ENCODE measurements around the gene HIGD2A. TPM values are rescaled to one million over a fixed set of nuclear protein-coding genes. Genes with fewer than 3 reads are reported as not detected.
A peak's percentile ranks its signal among the peaks of the same experiment; 100 is the strongest.

The HIGD2A gene, protein sequence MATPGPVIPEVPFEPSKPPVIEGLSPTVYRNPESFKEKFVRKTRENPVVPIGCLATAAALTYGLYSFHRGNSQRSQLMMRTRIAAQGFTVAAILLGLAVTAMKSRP
- 90.5 TPM for total RNA-seq

DNA sequence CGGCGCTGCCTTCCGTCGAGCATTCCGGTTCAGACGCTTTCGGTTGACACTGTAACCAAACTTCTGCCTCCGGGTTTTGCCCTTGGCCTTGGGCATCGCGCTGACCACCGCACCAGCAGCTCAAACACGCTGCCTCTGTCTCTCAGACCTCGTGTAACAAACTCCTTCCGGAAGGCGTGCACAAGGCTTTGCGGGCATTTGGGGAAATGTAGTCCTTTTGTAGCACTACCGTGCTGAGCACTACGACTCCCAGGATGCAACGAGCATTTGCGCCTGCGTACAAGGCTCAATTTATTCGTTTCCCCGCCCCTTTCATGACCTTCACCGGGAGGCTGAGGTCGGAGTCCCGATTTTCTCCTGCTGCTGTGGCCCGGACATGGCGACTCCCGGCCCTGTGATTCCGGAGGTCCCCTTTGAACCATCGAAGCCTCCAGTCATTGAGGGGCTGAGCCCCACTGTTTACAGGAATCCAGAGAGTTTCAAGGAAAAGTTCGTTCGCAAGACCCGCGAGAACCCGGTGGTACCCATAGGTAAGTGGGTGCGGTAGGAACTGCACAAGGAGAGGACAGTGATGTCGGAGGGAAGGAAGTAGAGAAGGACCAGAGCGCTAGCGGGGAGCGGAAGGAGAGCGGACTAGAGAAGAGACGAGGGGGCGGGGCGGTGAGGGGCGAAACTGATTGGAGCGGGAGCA, at the start of gene HIGD2A, which contains the start of gene NOP16:
HIGD2A (plus strand) TSS at position 308 of the 691 bp plus-strand sequence; CDS start at position 377, 69 bp downstream.
NOP16 (minus strand) TSS at position 155 of the 691 bp plus-strand sequence; CDS start at position 96, 59 bp downstream.
- DNase-seq: peak; percentile 100

DNA sequence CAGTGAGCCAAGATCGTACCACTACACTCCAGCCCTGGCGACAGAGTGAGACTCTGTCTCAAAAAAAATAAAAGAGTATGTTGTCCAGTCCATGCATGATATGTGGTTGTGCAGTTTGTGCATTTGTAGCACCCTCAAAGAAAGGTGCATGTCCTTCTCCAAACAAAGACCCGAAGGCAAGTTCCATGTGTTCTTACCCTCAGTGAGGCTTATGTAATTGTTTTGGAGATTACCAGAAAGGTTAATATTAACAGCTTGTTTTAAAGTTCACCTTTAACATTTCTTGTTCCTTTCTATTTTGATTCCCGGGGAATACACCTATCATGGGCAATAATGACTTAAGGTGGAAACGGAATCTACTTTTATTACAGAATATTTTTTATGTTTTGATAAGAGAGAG, 49.2 kb upstream of the HIGD2A start:
- DNase-seq: no peak

DNA sequence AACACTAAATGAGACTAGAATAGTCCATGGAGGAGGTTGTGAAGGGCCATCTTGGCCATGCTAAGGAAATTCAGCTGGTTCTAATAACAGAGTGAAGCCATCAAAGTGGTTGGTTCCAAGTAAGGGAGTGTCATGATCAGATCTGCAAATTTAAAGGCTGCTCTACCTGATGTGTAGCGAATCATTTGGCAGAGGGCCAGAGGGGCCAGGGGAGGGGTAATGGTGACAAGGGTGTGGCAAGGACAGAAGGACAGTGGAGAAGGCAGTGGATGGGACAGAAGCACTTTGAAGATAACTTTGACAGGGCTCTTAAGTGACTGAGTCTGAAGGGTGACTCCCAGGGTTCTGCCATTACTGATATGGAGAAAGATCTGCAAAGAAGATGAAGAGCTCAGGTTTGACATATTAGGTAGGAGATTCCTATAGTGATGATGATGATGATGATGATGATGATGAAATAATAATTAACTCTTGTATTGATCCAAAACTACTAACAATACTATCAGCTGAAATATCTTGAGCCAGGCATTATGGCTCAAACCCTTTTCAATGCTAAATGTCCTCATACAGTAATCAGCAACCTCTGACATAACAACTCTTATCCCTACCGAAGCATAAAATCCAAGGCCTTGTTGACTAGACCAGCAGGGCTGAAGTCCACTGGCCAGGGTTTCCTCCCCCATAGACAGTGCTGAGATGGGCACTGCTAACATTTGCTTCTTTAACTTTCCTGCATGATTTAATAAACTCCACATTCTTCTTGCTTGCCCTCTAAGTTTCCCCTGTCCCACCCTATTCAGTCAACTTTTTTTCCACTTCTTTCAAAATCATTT, 47.0 kb upstream of the HIGD2A start:
- no peak for DNase-seq

DNA sequence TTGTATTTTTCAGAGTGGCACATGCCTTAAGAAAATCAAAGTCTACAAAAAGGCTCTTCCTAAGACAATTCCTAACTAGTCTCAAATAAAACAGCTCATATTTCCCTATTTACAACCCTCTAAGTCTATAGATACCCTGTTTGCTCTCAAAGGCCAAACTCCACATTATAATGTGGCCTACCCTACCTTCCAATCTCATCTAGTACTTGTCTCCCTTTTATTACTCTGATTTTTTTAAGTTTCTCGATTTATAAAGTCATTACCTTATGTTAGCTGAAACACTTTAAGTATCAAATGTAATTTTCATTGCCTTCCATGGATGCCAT, 46.4 kb upstream of the HIGD2A start:
- DNase-seq: no peak

DNA sequence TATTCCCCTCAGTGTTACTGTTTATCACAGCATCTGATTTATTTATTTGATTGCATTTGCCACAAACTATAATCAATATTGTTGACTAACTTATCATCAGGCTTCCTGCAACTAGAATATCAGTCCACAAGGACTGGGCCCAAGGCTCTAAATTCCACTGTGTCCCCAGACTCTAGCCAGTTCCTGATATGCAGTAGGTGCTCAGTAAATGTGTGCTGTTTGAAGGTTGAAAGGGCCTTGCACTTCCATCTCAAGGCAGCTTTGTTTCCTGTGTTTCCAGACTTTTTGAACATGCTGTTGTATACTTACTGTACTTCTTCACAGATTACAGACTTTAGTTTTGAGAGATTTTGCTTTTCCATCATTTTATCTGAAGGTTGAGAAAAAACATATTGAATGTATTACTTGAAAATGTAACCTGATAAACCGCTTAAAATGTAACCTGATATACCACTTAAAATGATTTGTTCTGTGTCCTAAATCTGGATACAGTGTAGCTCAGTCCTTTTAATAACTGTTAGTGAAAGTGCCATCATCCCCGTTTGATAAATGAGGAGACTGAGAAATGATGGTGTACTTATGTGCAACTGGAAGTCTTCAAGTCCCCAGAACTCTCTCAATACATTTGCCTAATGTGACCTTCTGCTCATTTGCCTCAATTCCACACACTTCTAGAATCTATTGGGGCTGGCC, 45.6 kb upstream of the HIGD2A start:
- DNase-seq: no peak

DNA sequence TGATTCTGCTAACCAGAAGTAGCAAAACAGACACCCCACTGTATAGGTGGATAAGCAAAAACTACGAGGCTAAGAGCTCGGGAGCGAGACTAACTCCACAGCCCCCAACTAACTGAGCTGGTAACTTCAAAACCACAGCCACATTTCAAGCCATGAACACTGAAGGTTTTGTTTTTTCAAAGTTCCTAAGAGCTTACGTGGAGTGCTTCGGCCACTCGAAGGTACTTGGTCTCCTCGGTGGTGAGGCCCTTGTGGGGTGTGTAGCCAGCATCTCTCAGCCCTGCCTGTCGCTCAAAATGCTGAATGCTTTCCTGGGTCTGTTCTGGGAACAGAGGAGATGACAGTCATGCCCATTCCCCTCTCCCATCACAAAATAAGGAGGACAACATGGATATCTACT, 38.1 kb upstream of the HIGD2A start:
- no peak for DNase-seq

DNA sequence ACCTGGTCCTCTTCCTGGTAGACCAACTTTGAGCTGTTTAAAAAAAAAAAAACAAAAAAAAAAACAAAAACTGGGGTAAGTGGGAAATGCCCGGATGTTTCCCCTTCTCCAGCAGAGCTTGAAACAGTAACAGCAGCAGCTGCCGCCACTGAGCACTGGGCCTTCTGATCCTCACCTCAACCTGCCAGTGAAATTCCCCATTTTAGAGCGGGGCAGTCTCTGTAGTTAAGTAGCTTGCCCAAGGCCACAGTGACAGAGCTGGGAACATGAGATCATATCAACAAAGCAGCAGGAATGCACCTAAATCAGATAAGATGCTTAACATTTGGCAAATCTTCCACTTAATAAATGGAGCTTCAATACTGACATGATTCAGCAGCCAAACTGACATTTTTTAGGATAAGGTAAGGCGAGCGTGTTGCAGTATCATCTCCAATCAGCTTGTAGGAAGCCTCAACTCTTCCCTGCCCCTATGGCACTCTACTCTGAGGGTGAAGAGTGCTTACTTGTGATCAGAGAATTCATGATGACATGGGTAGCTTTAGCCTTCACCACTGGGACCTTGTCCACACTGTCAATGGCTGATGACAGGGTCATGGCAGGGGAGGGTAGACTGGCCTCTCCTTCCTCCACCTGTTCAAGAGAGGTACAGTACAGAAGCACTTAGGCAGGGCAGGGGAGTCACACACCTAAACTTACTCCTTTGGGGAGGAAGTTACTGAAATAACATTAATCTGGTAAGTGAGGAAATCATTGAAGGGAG, 36.3 kb upstream of the HIGD2A start:
- DNase-seq: no peak

DNA sequence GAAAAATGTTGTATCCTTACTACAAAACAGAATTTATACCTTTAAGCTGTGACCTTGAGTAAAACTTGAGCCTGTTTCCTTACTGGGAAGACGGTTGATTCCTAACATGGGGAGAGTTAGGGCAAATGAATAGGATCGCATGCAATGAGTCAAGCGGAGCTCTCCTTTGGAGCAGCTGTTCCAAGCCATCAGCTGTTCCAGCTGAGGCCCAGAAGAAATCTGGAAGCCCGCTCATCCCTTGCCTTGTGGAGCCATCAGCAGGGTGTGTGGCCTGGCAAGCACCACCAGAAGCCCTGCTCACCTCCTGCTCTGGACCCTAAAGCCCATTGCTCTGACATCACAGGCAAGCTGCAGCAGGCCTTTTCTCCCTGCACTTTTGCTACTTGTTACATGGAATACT, 35.0 kb upstream of the HIGD2A start:
- DNase-seq: peak; percentile 83

DNA sequence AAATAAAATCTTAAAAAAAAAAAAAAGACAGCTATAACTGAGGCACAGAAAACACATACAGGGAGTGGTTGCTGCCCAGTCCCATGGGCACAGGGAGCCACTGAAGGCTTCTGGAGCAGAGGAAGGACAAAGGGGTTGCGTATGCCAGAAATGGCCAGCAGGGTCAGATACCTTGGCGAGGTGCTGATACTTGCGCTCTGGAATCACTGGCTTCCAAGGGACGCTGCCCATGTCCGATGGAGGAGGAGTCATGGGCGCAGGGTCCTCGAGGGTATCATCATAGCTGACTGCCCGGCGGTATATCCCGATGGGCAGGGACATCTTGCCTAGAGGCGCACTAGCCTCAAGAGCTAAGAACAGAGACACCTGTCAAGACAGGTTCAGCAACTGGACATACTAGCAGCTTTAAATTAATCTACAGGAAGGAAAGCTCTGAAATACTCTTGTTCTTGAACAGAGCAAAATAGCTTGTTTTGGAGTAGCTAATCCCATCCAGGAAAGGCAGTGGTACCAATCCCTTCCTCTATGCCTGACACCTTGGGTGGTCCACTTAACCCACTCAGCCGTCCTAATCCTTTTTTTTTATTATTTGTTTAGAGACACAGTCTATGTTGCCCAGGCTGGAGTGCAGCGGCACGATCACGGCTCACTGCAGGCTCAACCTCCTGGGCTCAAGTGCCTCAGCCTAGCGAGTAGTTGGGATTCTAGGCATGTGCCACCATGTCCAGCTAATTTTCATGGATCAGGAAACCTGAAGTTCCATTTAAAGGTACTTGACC, 33.0 kb upstream of the HIGD2A start:
- no peak for DNase-seq

DNA sequence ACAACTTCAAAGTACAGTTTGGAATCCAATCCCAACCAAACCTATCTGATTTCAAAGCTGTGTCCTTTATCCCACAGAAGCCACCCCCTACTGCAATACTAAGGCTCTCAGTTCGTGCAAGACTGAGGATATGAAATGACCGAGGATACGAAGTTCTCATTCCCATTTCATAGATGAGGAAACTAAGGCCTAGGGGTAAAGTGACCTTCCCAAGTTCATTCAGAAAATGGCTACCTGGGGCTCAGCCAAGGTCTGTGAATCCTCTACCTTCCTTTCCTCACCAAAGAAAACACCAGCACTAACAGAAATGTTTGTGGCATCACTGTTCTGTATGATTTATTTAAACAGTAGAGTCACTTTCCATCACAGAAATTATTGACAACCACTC, 32.4 kb upstream of the HIGD2A start:
- no peak for DNase-seq

DNA sequence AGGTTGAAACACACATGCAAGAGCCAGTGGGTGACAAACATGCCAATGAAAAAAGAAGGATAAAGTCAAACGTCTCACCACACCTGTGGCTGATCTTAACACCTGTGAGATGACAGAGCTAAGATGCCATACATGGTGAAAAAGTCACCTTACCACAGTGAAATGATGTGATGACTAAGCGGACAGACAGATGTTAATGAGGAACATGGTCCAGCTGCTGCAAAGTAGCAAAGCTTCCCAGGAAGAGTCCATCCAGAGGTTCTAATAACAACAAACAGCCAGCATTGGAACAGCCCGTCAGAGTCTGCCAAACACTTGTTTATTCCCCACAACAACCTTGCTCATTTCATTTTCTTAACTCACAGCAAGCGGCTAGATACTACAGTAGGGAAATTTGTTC, 28.9 kb upstream of the HIGD2A start:
- no peak for DNase-seq

DNA sequence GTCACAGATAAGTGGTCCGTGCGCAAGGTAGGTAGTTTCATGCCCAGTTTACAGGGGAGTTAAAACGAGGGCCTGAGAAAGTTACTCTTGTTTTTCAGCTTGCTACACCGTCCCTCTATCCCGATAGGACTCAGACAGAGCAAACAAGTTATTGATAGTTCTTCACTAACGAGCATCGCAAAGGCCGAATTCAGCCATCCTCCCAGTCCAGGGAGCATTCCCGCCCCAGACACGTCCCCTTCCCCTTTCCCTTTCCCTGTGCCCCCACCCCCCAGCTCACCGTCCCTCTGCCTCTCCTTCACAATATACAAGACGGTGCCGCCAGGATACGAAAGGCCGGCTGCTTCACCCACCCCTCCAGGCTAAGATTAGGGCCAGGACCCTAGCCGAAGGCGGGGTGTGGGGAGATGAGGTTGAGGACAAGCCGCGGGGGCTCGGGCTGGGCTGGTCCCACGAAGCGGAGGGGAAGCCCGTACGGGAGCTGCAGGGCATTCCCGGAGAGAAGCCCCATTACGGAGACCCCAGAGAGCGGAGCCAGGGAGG, 27.6 kb upstream of the HIGD2A start:
- no peak for DNase-seq

DNA sequence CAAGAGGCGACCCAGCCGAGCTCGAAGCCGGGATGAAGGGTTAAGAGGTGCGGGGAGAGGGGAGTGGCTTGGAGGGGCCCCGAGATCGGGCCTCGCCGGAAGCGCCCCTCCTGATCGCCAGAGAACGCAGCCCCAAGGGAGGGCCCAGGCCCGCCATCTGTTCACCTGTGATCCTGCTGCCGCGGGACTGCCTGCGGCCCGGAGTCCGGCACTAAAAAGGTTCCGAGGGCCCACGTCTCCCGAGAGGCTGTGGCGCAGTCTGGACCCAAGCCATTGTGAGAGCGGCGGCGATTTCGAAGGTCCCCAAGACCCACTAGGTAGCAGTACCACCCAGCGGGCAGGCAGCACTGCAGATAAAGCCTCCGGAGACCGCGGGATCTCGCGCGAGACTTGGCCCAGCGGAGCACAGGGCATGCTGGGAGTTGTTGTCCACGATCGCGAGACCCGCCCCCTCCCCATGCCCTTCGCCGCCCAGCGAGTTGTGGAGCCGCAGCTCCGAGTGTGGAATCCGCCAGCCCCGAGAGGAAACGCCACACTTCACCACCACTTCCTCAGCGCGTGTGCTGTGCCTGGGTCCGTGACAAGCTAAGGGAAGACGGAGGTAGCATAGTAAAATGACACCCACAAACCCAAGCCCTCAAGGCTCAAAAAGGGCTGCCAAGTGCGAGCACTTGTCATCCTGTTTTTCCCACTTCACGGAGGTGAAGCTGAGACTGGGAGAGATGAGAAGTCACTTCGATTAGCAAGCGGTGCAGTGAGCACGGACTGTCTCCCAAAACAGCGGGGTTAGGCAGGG, 26.9 kb upstream of the HIGD2A start, which contains the start of gene KIAA1191:
KIAA1191 (minus strand) TSS at position 328 of the 796 bp plus-strand sequence. CDS start 2,256 bp downstream, outside the sequence.
- peak; percentile 95 for DNase-seq

DNA sequence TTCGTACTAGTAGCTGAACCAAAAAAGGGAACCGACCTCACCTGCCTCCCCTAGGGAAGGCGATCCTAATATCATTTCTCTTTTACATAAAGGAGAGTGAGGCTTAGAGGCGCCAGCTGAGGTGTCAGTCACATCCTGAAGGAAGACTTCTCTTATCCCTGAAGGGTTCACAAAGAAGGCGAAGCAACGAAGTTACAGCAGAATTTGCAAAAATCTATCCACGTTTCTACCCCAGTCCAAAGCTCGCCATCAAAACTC, 26.4 kb upstream of the HIGD2A start:
- no peak for DNase-seq

DNA sequence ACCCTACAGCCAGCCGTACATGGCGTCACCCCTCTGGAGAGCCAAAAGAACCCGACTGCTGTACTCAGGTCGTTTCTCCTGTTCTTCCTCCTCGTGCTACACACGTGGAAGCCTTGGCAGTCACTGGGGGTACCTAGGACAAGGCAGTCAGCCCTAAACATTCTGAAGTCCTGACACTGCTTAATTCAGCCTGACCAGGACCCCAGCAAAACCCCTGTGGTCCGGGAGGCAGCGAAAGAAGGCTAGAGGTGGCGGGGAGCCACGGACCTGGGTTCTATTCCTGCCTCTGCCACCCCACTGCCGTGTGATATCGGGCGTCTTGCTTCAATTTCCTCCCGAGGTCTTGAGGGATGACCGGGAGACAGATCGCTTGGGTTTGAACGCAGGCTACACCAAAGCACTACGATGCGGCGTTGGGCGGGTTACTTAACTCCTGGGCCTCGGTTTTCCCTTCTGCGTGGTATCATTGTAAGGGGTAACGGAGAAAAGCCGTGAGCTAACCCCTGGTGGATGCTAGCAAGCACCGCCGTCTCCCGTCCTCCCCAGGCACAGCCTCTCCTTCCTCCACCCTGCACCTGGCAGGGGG, 23.7 kb upstream of the HIGD2A start:
- DNase-seq: no peak

DNA sequence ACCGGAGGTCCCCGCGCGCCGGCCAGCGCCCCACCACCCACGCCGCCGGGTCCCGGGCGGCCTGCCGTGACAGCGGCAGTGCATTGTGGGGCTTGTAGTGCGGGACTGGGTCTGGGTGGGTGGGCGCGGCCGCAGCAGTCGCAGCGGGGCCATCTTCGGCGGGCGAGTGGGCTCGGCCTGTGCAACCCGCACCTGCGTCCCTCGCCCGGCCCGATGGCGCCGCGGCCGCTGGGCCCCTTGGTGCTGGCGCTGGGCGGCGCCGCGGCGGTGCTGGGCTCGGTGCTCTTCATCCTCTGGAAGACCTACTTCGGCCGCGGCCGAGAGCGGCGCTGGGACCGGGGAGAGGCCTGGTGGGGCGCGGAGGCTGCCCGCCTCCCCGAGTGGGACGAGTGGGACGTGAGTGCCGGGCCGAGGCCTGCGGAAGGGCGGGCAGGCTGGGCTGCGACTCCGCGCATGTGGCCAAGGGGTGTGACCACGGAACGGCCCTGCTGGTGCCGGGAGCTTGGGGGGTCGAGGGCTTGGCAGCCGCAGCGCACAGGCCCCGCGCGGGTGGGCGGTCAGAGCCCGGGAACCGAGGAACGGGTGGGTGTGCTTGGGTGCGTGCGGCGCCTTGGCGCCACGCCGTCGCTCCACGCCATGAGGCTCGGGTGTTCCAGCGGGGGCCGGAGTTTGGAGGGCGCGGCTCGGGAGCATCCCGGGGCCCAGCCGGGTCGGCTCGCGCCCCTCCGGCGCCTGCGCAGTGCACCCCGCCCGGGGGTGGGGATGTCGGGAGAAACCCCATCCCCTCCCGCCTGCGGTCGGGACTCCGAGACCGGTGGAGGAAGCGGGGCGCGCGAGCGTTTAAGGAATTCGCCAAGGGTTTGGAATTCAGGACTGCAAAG, 23.0 kb upstream of the HIGD2A start, which contains the start of gene ARL10:
ARL10 (plus strand) TSS at position 137 of the 881 bp plus-strand sequence; CDS start at position 214, 77 bp downstream.
- peak; percentile 65 for DNase-seq

DNA sequence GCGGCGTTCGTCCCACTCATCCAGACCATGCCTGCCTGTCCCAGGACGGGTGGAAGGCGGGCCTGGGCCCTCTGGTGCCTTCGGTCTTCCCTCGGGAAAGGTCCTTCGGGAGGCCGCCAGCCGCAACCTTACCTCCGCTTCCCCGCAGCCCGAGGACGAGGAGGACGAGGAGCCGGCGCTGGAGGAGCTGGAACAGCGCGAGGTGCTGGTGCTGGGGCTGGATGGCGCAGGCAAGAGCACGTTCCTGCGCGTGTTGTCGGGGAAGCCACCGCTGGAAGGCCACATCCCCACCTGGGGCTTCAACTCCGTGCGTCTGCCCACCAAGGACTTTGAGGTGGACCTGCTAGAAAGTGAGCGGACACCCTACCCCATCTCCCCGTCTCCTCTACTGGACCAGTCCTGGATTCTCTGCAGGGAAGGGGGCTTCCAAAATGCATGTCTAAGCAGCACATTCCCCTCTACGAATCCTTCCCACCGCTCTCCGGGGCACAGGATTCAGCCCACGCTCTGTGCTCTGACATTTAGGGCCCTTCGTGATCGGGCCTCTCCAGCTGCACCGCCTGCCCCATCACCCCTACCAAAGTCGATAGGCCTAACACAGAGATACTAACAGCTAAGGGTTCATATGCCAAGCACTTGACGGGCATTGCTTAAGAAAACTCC, 22.2 kb upstream of the HIGD2A start:
- no peak for DNase-seq

DNA sequence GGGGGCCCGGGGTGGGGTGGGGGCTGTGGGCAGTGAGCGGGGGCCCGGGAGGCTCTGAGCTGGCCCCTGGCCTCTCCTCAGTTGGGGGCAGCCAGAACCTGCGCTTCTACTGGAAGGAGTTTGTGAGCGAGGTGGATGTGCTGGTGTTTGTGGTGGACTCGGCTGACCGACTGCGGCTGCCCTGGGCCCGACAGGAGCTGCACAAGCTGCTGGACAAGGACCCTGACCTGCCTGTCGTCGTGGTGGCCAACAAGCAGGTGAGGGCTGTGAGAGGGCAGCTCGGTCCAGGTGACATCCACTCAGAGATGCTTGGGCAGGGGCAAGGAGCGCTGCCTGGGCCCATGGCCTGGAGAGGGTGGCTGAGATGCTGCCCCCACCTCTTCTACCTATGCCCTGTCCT, 19.8 kb upstream of the HIGD2A start:
- no peak for DNase-seq

All from tongue (tissue), 2 donors.